ENCODE measurements around the gene WASF2. TPM values are rescaled to one million over a fixed set of nuclear protein-coding genes. Genes with fewer than 3 reads are reported as not detected.

WASF2 gene
- total RNA-seq, 1 donor from 2014 or later, result 35.0 TPM

GRCh38 chr1:27367160-27367650 lies 122.8 kb downstream of the WASF2 start:
- peaks cover 46% of the 10 kb centered on the region for H3K4me1 Mint-ChIP-seq
- H3K36me3 Mint-ChIP-seq, result peaks cover 2% of the 10 kb centered on the region
- H3K27me3 ChIP-seq, result peaks cover 8% of the 10 kb centered on the region
- H3K4me2 ChIP-seq, result peak overlapping the region; percentile 92
- peaks cover 26% of the 10 kb centered on the region for H3K4me1 ChIP-seq
- no peaks in the 10 kb centered on the region for H3K36me3 ChIP-seq
- no peak overlapping the region for H3K9ac ChIP-seq
- H2AFZ ChIP-seq (replicated peaks), result peak overlapping the region; percentile 92
- H3K27me3 Mint-ChIP-seq (ENCODE audit: insufficient read depth, low read depth), result peaks cover 15% of the 10 kb centered on the region
- H3K9me3 ChIP-seq (ENCODE audit: low read depth), result no peaks in the 10 kb centered on the region
- no peaks in the 10 kb centered on the region for H3K79me2 ChIP-seq (ENCODE audit: low read depth)
- H3F3A ChIP-seq (ENCODE audit: low read depth), result peaks cover 50% of the 10 kb centered on the region
- peak overlapping the region; percentile 86 for H3K4me3 Mint-ChIP-seq
- peak overlapping the region; percentile 93 for H3K27ac Mint-ChIP-seq
- no peak overlapping the region for H3K27ac ChIP-seq
- DNase-seq (ENCODE audit: low spot score), result no peak
- H3K9me3 Mint-ChIP-seq, result no peaks in the 10 kb centered on the region
- peaks cover 20% of the 10 kb centered on the region for H4K20me1 ChIP-seq (ENCODE audit: low read depth)
- peak overlapping the region; percentile 65 for H3K4me3 ChIP-seq
- TF ChIP-seq CTCF (IDR thresholded peaks at IDR 0.05), result no peak
- TF ChIP-seq EZH2phosphoT487 (IDR thresholded peaks at IDR 0.05), result no peak
- no peak for TF ChIP-seq EZH2 (IDR thresholded peaks at IDR 0.05)

- H3K36me3 Mint-ChIP-seq, result peaks cover 2% of the 10 kb centered on the region
- Histone ChIP-seq H3K4me2 (peak within 1 kb of the TSS; percentile 92), H3K36me3 (no peaks in the 10 kb centered on the region), H3K79me2 (ENCODE audit: low read depth) (no peaks in the 10 kb centered on the region), H3K27ac (peak within 1 kb of the TSS; percentile 48), H3K9ac (no peak within 1 kb of the TSS), H2AFZ (replicated peaks) (peak within 1 kb of the TSS; percentile 92), H3K27me3 (peaks cover 14% of the 10 kb centered on the region), H4K20me1 (ENCODE audit: low read depth) (peaks cover 20% of the 10 kb centered on the region), H3F3A (ENCODE audit: low read depth) (peaks cover 50% of the 10 kb centered on the region), H3K4me3 (peak within 1 kb of the TSS; percentile 65), H3K4me1 (peaks cover 26% of the 10 kb centered on the region), H3K9me3 (ENCODE audit: low read depth) (no peaks in the 10 kb centered on the region)
- TF ChIP-seq EZH2 (IDR thresholded peaks at IDR 0.05) (no peak), CTCF (IDR thresholded peaks at IDR 0.05) (peak; percentile 51)
- H3K4me3 Mint-ChIP-seq, result peak within 1 kb of the TSS; percentile 94
- peak within 1 kb of the TSS; percentile 93 for H3K27ac Mint-ChIP-seq
- H3K27me3 Mint-ChIP-seq (ENCODE audit: insufficient read depth, low read depth), result peaks cover 15% of the 10 kb centered on the region
- H3K9me3 Mint-ChIP-seq, result no peaks in the 10 kb centered on the region
- H3K4me1 Mint-ChIP-seq, result peaks cover 46% of the 10 kb centered on the region
- peak; percentile 89 for DNase-seq (ENCODE audit: low spot score)
Measured at GRCh38 chr1:27366411-27367159, 123.4 kb downstream of the WASF2 start, which contains the start of gene MAP3K6. Gene MAP3K6 (minus strand): TSS chr1:27366961. CDS start chr1:27366597, 364 bp downstream.

GRCh38 chr1:27366113-27366410 lies 123.9 kb downstream of the WASF2 start:
- TF ChIP-seq EZH2 (IDR thresholded peaks at IDR 0.05) (no peak), EZH2phosphoT487 (IDR thresholded peaks at IDR 0.05) (no peak)
- peak overlapping the region; percentile 92 for H3K4me2 ChIP-seq
- no peaks in the 10 kb centered on the region for H3K79me2 ChIP-seq (ENCODE audit: low read depth)
- peak; percentile 95 for DNase-seq (ENCODE audit: low spot score)
- H3K4me1 ChIP-seq, result peaks cover 26% of the 10 kb centered on the region
- Mint-ChIP-seq H3K9me3 (no peaks in the 10 kb centered on the region), H3K36me3 (peaks cover 2% of the 10 kb centered on the region), H3K4me3 (peak overlapping the region; percentile 94), H3K27ac (peak overlapping the region; percentile 91), H3K27me3 (ENCODE audit: insufficient read depth, low read depth) (peaks cover 15% of the 10 kb centered on the region), H3K4me1 (peaks cover 46% of the 10 kb centered on the region)
- H3K27me3 ChIP-seq, result peaks cover 19% of the 10 kb centered on the region
- H3K27ac ChIP-seq, result peak overlapping the region; percentile 48
- peak overlapping the region; percentile 65 for H3K4me3 ChIP-seq
- H3K9ac ChIP-seq, result no peak overlapping the region
- peak overlapping the region; percentile 84 for H2AFZ ChIP-seq (replicated peaks)
- peaks cover 20% of the 10 kb centered on the region for H4K20me1 ChIP-seq (ENCODE audit: low read depth)
- no peaks in the 10 kb centered on the region for H3K9me3 ChIP-seq (ENCODE audit: low read depth)
- H3F3A ChIP-seq (ENCODE audit: low read depth), result peaks cover 50% of the 10 kb centered on the region
- no peaks in the 10 kb centered on the region for H3K36me3 ChIP-seq

Data from neural progenitor cell (in vitro differentiated cells).